Smooth muscle cell (in vitro differentiated cells): ENCODE data around the gene KCNQ5. TPM values are rescaled to one million over a fixed set of nuclear protein-coding genes. Genes with fewer than 3 reads are reported as not detected.

Source experiments
- DNase-seq: peaks from one replicate; lab custom pipeline; 2025; ENCODE audit not compliant: unreplicated experiment; lab: John Stamatoyannopoulos, UW
- H2AFZ ChIP-seq: fragments of 200-600 bp; sonication (generic); 2 replicates; pipeline ENCODE4 v1.6.0; 2016; ENCODE audit warnings: antibody characterized with exemption, low read depth, mild to moderate bottlenecking
- H3F3A ChIP-seq: fragments of 200-600 bp; sonication (generic); 2 replicates; pipeline ENCODE4 v1.6.0; 2017; ENCODE audit warnings: antibody characterized with exemption, low read depth
- H3K27ac ChIP-seq: fragments of 200-600 bp; sonication (generic); 2 replicates; pipeline ENCODE4 v1.5.1; 2016; ENCODE audit warnings: low read depth, mild to moderate bottlenecking
- H3K27me3 ChIP-seq: fragments of 200-600 bp; sonication (generic); 2 replicates; pipeline ENCODE4 v1.6.1; 2016; ENCODE audit warnings: low read depth, mild to moderate bottlenecking
- H3K36me3 ChIP-seq: fragments of 200-600 bp; sonication (generic); 2 replicates; pipeline ENCODE4 v1.5.1; 2016; ENCODE audit warnings: low read depth
- H3K4me1 ChIP-seq: fragments of 200-600 bp; sonication (generic); 2 replicates; pipeline ENCODE4 v1.5.1; 2016; ENCODE audit warnings: low read depth
- H3K4me2 ChIP-seq: fragments of 200-600 bp; sonication (generic); 2 replicates; pipeline ENCODE4 v1.6.0; 2016; ENCODE audit warnings: mild to moderate bottlenecking
- H3K4me3 ChIP-seq: fragments of 200-600 bp; sonication (generic); 2 replicates; pipeline ENCODE4 v1.5.1; 2016; ENCODE audit warnings: mild to moderate bottlenecking
- H3K79me2 ChIP-seq: fragments of 200-600 bp; sonication (generic); 2 replicates; pipeline ENCODE4 v1.6.0; 2016; ENCODE audit warnings: low read depth, mild to moderate bottlenecking
- H3K9ac ChIP-seq: fragments of 200-600 bp; sonication (generic); 2 replicates; pipeline ENCODE4 v1.6.0; 2016; ENCODE audit warnings: low read depth
- H3K9me3 ChIP-seq: fragments of 200-600 bp; sonication (generic); replicated peaks from 2 replicates; pipeline ENCODE4 v1.5.1; 2016; ENCODE audit warnings: low read depth
- H4K20me1 ChIP-seq: fragments of 200-600 bp; sonication (generic); 2 replicates; pipeline ENCODE4 v1.6.0; 2016; ENCODE audit warnings: low read depth
- WGBS: methylation state at CpG from one replicate; pipeline ENCODE4 v1.1.7; 2016; ENCODE audit warnings: low lambda C conversion rate; 5-methylcytosine and 5-hydroxymethylcytosine counted together
- polyA plus RNA-seq: library from polyadenylated mRNA; unstranded; fragments of >200 nt; fragmentation: Nextera tagmentation; extraction: Ambion mirVana; gene quantifications from 2 replicates; pipeline ENCODE4 v1.2.1, GENCODE V29; 2016
- total RNA-seq: library from RNA; depleted of rRNA; stranded (reverse); fragments of >200 nt; gene quantifications from 2 replicates; pipeline ENCODE4 v1.2.3, GENCODE V29; 2014
- TF ChIP-seq, protein P1 (sequence below): fragments of 200-600 bp; sonication (generic); IDR thresholded peaks from 2 replicates; pipeline ENCODE4 v1.5.1; 2017; ENCODE audit warnings: borderline replicate concordance, mild to moderate bottlenecking, antibody characterized with exemption; ENCODE audit not compliant: insufficient read depth, poor library complexity, severe bottlenecking

The KCNQ5 gene
- total and polyA plus RNA-seq, 2 experiments from 2014 or later, result 1.2 to 2.0 TPM

DNA sequence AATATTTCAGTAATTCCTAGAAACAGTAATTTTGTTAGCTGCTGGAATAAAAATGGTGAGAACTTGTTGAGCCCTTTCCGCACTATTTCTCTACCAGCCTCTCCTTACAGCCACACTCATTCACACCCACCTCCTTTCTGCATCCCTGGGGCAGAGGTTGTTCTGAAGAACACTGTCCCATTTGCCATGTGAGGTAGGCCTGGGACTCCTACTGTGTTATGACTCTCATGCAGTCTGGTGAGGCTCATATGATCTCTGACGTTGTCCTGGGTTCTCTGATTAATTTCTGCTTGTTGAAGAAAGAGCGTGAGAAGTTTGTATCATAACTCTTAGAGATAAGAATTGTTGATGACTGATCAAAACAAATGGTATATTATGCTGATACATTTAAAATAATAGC lies 4.1 kb upstream of the KCNQ5 start:
- Histone ChIP-seq H3K27me3 (no peaks in the 10 kb centered on the region), H3F3A (peaks cover 18% of the 10 kb centered on the region), H3K36me3 (no peaks in the 10 kb centered on the region), H3K27ac (no peak overlapping the region), H3K4me1 (peaks cover 22% of the 10 kb centered on the region), H4K20me1 (no peaks in the 10 kb centered on the region), H3K4me3 (no peak overlapping the region), H3K79me2 (no peaks in the 10 kb centered on the region), H3K4me2 (no peak overlapping the region), H2AFZ (no peak overlapping the region), H3K9me3 (no peaks in the 10 kb centered on the region), H3K9ac (no peak overlapping the region)
- TF ChIP-seq, protein P1, sequence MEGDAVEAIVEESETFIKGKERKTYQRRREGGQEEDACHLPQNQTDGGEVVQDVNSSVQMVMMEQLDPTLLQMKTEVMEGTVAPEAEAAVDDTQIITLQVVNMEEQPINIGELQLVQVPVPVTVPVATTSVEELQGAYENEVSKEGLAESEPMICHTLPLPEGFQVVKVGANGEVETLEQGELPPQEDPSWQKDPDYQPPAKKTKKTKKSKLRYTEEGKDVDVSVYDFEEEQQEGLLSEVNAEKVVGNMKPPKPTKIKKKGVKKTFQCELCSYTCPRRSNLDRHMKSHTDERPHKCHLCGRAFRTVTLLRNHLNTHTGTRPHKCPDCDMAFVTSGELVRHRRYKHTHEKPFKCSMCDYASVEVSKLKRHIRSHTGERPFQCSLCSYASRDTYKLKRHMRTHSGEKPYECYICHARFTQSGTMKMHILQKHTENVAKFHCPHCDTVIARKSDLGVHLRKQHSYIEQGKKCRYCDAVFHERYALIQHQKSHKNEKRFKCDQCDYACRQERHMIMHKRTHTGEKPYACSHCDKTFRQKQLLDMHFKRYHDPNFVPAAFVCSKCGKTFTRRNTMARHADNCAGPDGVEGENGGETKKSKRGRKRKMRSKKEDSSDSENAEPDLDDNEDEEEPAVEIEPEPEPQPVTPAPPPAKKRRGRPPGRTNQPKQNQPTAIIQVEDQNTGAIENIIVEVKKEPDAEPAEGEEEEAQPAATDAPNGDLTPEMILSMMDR, result no peak
- no peak for DNase-seq
- WGBS, result 94% methylated on average over 3 of the region's 3 CpGs

- Histone ChIP-seq H3F3A (peaks cover 18% of the 10 kb centered on the region), H3K4me3 (peak overlapping the region; percentile 61), H3K9ac (no peak overlapping the region), H2AFZ (peak overlapping the region; percentile 30), H3K4me1 (peaks cover 22% of the 10 kb centered on the region), H3K27ac (no peak overlapping the region), H3K36me3 (no peaks in the 10 kb centered on the region), H4K20me1 (no peaks in the 10 kb centered on the region), H3K4me2 (peak overlapping the region; percentile 93), H3K9me3 (no peaks in the 10 kb centered on the region), H3K79me2 (peaks cover 5% of the 10 kb centered on the region), H3K27me3 (peaks cover 4% of the 10 kb centered on the region)
- WGBS, result 12% methylated on average over 31 of the region's 31 CpGs
- DNase-seq, result peak; percentile 28
- TF ChIP-seq, protein P1, result no peak
Measured at GRCh38 chr6:72619883-72620696, 1.8 kb upstream of the KCNQ5 start.

- Histone ChIP-seq H3F3A (peaks cover 18% of the 10 kb centered on the region), H3K9me3 (no peaks in the 10 kb centered on the region), H3K4me2 (peak overlapping the region; percentile 93), H3K27ac (no peak overlapping the region), H3K4me1 (peaks cover 22% of the 10 kb centered on the region), H3K36me3 (no peaks in the 10 kb centered on the region), H3K4me3 (peak overlapping the region; percentile 61), H3K79me2 (peaks cover 7% of the 10 kb centered on the region), H2AFZ (peak overlapping the region; percentile 95), H3K9ac (no peak overlapping the region), H3K27me3 (peaks cover 4% of the 10 kb centered on the region), H4K20me1 (no peaks in the 10 kb centered on the region)
- TF ChIP-seq, protein P1, result no peak
- DNase-seq, result peak; percentile 37
- 15% methylated on average over 21 of the region's 21 CpGs for WGBS
Measured at GRCh38 chr6:72620871-72621290, 983 bp upstream of the KCNQ5 start.
